ENCODE results near the gene FJX1. TPM values are rescaled to one million over a fixed set of nuclear protein-coding genes. Genes with fewer than 3 reads are reported as not detected.

The FJX1 gene
- total RNA-seq, 1 donor from 2014 or later, result 0.73 TPM

GRCh38 chr11:35587972-35588371 is 30.3 kb upstream of the FJX1 start:
- TF ChIP-seq CTCF (IDR thresholded peaks at IDR 0.05), result no peak
- Mint-ChIP-seq H3K4me3 (no peak overlapping the region), H3K27ac (no peak overlapping the region), H3K36me3 (ENCODE audit: low read depth) (no peaks in the 10 kb centered on the region), H3K9me3 (no peaks in the 10 kb centered on the region), H3K27me3 (peaks cover 18% of the 10 kb centered on the region), H3K4me1 (no peaks in the 10 kb centered on the region)
- DNase-seq (no peak), ATAC-seq (ENCODE audit: low read depth) (no peak)
- POLR2A ChIA-PET, result no interaction called here
- CTCF ChIA-PET, result no interaction called here
- intact Hi-C loops (cut with micrococcal nuclease), result no loop called here

GRCh38 chr11:35588627-35589026 is 29.6 kb upstream of the FJX1 start:
- no peak overlapping the region for H3K4me3 Mint-ChIP-seq
- no peaks in the 10 kb centered on the region for H3K9me3 Mint-ChIP-seq
- no peaks in the 10 kb centered on the region for H3K4me1 Mint-ChIP-seq
- no peak for ATAC-seq (ENCODE audit: low read depth)
- intact Hi-C loops (cut with micrococcal nuclease), result no loop called here
- TF ChIP-seq CTCF (IDR thresholded peaks at IDR 0.05), result no peak
- H3K27ac Mint-ChIP-seq, result no peak overlapping the region
- H3K27me3 Mint-ChIP-seq, result peaks cover 18% of the 10 kb centered on the region
- ChIA-PET CTCF (no interaction called here), POLR2A (no interaction called here)
- no peaks in the 10 kb centered on the region for H3K36me3 Mint-ChIP-seq (ENCODE audit: low read depth)
- DNase-seq, result no peak

- Mint-ChIP-seq H3K27me3 (peaks cover 17% of the 10 kb centered on the region), H3K9me3 (no peaks in the 10 kb centered on the region), H3K27ac (no peak overlapping the region), H3K4me3 (no peak overlapping the region), H3K4me1 (no peaks in the 10 kb centered on the region), H3K36me3 (ENCODE audit: low read depth) (no peaks in the 10 kb centered on the region)
- no peak for TF ChIP-seq CTCF (IDR thresholded peaks at IDR 0.05)
- ATAC-seq (ENCODE audit: low read depth) (no peak), DNase-seq (no peak)
- ChIA-PET CTCF (no interaction called here), POLR2A (no interaction called here)
- intact Hi-C loops (cut with micrococcal nuclease), result no loop called here
Observed at GRCh38 chr11:35589281-35589680, 29.0 kb upstream of the FJX1 start.

GRCh38 chr11:35590412-35590811 is 27.8 kb upstream of the FJX1 start:
- peaks cover 9% of the 10 kb centered on the region for H3K27me3 Mint-ChIP-seq
- no peak overlapping the region for H3K4me3 Mint-ChIP-seq
- H3K4me1 Mint-ChIP-seq, result no peaks in the 10 kb centered on the region
- CTCF ChIA-PET, result no interaction called here
- no peaks in the 10 kb centered on the region for H3K36me3 Mint-ChIP-seq (ENCODE audit: low read depth)
- H3K27ac Mint-ChIP-seq, result no peak overlapping the region
- H3K9me3 Mint-ChIP-seq, result no peaks in the 10 kb centered on the region
- intact Hi-C loops (cut with micrococcal nuclease), result no loop called here
- TF ChIP-seq CTCF (IDR thresholded peaks at IDR 0.05), result no peak
- no peak for ATAC-seq (ENCODE audit: low read depth)
- DNase-seq, result no peak
- POLR2A ChIA-PET, result no interaction called here

GRCh38 chr11:35593143-35593542 is 25.1 kb upstream of the FJX1 start:
- intact Hi-C loops (cut with micrococcal nuclease), result no loop called here
- DNase-seq (no peak), ATAC-seq (ENCODE audit: low read depth) (no peak)
- Mint-ChIP-seq H3K9me3 (no peaks in the 10 kb centered on the region), H3K27ac (no peak overlapping the region), H3K4me3 (no peak overlapping the region), H3K4me1 (no peaks in the 10 kb centered on the region), H3K27me3 (peaks cover 14% of the 10 kb centered on the region), H3K36me3 (ENCODE audit: low read depth) (no peaks in the 10 kb centered on the region)
- CTCF ChIA-PET, result no interaction called here
- no peak for TF ChIP-seq CTCF (IDR thresholded peaks at IDR 0.05)
- POLR2A ChIA-PET, result no interaction called here

Measured in activated B cell treated with CpG ODN at 0.5 μM for 24 hours (primary cell).